H1 (cell line): ENCODE results near the gene METRN. TPM values are rescaled to one million over a fixed set of nuclear protein-coding genes. Genes with fewer than 3 reads are reported as not detected.

ENCODE experiments used
- CTCF ChIA-PET: fragments of 300-600 bp; sonication (Branson Sonifier 250); formaldehyde crosslinking; loops from one replicate; lab custom pipeline; 2021; ENCODE audit not compliant: partially characterized antibody; lab: Charles Lee
- POLR2A ChIA-PET: fragments of 300-600 bp; sonication (Branson Sonifier 250); formaldehyde crosslinking; loops from one replicate; lab custom pipeline; 2021; ENCODE audit warnings: inconsistent platforms; ENCODE audit not compliant: partially characterized antibody; lab: Charles Lee
- DNase-seq, 2 experiments: peaks; one replicate each; pipeline versions ENCODE4 v3.0.0 to v3.0.0-alpha.2; 2010 to 2022; ENCODE audit warnings: low spot score in 2 of 2, low read depth in 1 of 2, mixed read lengths in 1 of 2
- FAIRE-seq: peaks from 2 replicates; lab custom pipeline; 2011; peaks lifted over from hg19 to GRCh38; lab: Jason Lieb, UNC
- H2AFZ ChIP-seq: 2 replicates; pipeline ENCODE4 v1.8.1; 2012; ENCODE audit warnings: low read length, inconsistent platforms
- H2AK5ac ChIP-seq: 2 replicates; pipeline ENCODE4 v1.6.1; 2013; ENCODE audit warnings: low read depth, low read length
- H2BK120ac ChIP-seq: replicated peaks from 2 replicates; pipeline ENCODE3; 2013; ENCODE audit warnings: low read depth, low read length, inconsistent platforms
- H2BK12ac ChIP-seq: 2 replicates; pipeline ENCODE4 v1.6.1; 2013; ENCODE audit warnings: low read depth, low read length
- H2BK15ac ChIP-seq: 2 replicates; pipeline ENCODE4 v1.6.1; 2013; ENCODE audit warnings: low read length
- H2BK20ac ChIP-seq: 2 replicates; pipeline ENCODE4 v1.6.1; 2013; ENCODE audit warnings: low read length
- H2BK5ac ChIP-seq: 2 replicates; pipeline ENCODE4 v1.6.1; 2013; ENCODE audit warnings: low read depth, low read length
- H3K14ac ChIP-seq: 2 replicates; pipeline ENCODE4 v1.6.1; 2013; ENCODE audit warnings: inconsistent platforms; ENCODE audit not compliant: insufficient read length
- H3K18ac ChIP-seq: 2 replicates; pipeline ENCODE4 v1.6.1; 2013; ENCODE audit warnings: low read length; ENCODE audit errors: extremely low read depth
- H3K23ac ChIP-seq: 2 replicates; pipeline ENCODE4 v1.6.1; 2013; ENCODE audit warnings: inconsistent platforms; ENCODE audit not compliant: insufficient read length
- H3K23me2 ChIP-seq: 2 replicates; pipeline ENCODE4 v1.6.1; 2013; ENCODE audit warnings: low read depth, low read length
- H3K27ac ChIP-seq: 2 replicates; pipeline ENCODE4 v1.6.1; 2011; ENCODE audit warnings: low read depth, low read length, inconsistent platforms
- H3K27me3 ChIP-seq, 4 experiments: replicated peaks in 1 of 4; 1 replicate in 1 of 4; 2 replicates in 3 of 4; pipeline versions ENCODE4 v1.6.1 to v1.8.1; 2011 to 2013; ENCODE audit warnings: low read length in 3 of 4, mild to moderate bottlenecking in 3 of 4, inconsistent platforms in 2 of 4, mixed read lengths in 2 of 4, moderate library complexity in 1 of 4; ENCODE audit not compliant: control insufficient read depth in 3 of 4, insufficient read depth in 3 of 4; ENCODE audit errors: extremely low read depth in 1 of 4
- H3K36me3 ChIP-seq, 4 experiments: 2 replicates each; pipeline versions ENCODE4 v1.6.1 to v1.8.1; 2011 to 2013; ENCODE audit warnings: mild to moderate bottlenecking in 4 of 4, low read length in 3 of 4, moderate library complexity in 2 of 4, control low read depth in 1 of 4, inconsistent platforms in 1 of 4; ENCODE audit not compliant: insufficient read depth in 4 of 4, control insufficient read depth in 2 of 4
- H3K4ac ChIP-seq: replicated peaks from 2 replicates; pipeline ENCODE3; 2013; ENCODE audit warnings: low read length, low read depth, mixed read lengths, inconsistent platforms; ENCODE audit not compliant: insufficient read length
- H3K4me1 ChIP-seq, 4 experiments: replicated peaks in 1 of 4; 1 replicate in 1 of 4; 2 replicates in 3 of 4; pipeline versions ENCODE4 v1.6.1 to v1.8.1; 2011 to 2013; ENCODE audit warnings: low read length in 3 of 4, inconsistent platforms in 2 of 4, mixed read lengths in 1 of 4; ENCODE audit not compliant: insufficient read depth in 4 of 4, control insufficient read depth in 3 of 4
- H3K4me2 ChIP-seq, 2 experiments: 2 replicates each; pipeline versions ENCODE4 v1.6.1 to v1.8.1; 2011 to 2013; ENCODE audit warnings: low read depth in 2 of 2, low read length in 2 of 2, control low read depth in 1 of 2, inconsistent platforms in 1 of 2, mild to moderate bottlenecking in 1 of 2; ENCODE audit not compliant: insufficient read depth in 1 of 2
- H3K4me3 ChIP-seq, 4 experiments: fragments of 200-600, 300-600 bp in 1 of 4; sonication (generic), shearing (Covaris generic), sonication (Bioruptor Twin) in 1 of 4; 2 replicates each; pipeline versions ENCODE4 v1.5.1 to v1.8.1; 2011 to 2016; ENCODE audit warnings: low read length in 4 of 4, low read depth in 3 of 4, control low read depth in 2 of 4, inconsistent platforms in 2 of 4, mild to moderate bottlenecking in 2 of 4, mixed read lengths in 1 of 4, moderate library complexity in 1 of 4; ENCODE audit not compliant: insufficient read depth in 2 of 4; ENCODE audit errors: extremely low read depth in 1 of 4
- H3K56ac ChIP-seq: replicated peaks from 2 replicates; pipeline ENCODE3; 2013; ENCODE audit warnings: low read depth, mild to moderate bottlenecking, mixed read lengths, low read length, inconsistent platforms; ENCODE audit not compliant: insufficient read length
- H3K79me1 ChIP-seq: 2 replicates; pipeline ENCODE4 v1.6.1; 2013; ENCODE audit warnings: low read depth, low read length, control low read depth
- H3K79me2 ChIP-seq, 2 experiments: 2 replicates each; pipeline versions ENCODE4 v1.6.1 to v1.8.1; 2012 to 2013; ENCODE audit warnings: low read length in 2 of 2, mild to moderate bottlenecking in 2 of 2, inconsistent platforms in 1 of 2; ENCODE audit not compliant: insufficient read depth in 2 of 2, control insufficient read depth in 1 of 2
- H3K9ac ChIP-seq, 4 experiments: replicated peaks in 1 of 4; 1 replicate in 1 of 4; 2 replicates in 3 of 4; pipeline versions ENCODE4 v1.6.1 to v1.8.1; 2011 to 2013; ENCODE audit warnings: low read depth in 3 of 4, low read length in 3 of 4, control low read depth in 2 of 4, mild to moderate bottlenecking in 2 of 4, moderate library complexity in 2 of 4, inconsistent platforms in 1 of 4; ENCODE audit errors: extremely low read depth in 1 of 4
- H3K9me3 ChIP-seq, 2 experiments: 2 replicates each; pipeline versions ENCODE4 v1.6.1 to v1.8.1; 2012 to 2013; ENCODE audit warnings: mild to moderate bottlenecking in 2 of 2, moderate library complexity in 2 of 2, control low read depth in 1 of 2, inconsistent platforms in 1 of 2, low read depth in 1 of 2, low read length in 1 of 2, mixed read lengths in 1 of 2; ENCODE audit not compliant: insufficient read depth in 2 of 2
- H4K20me1 ChIP-seq, 2 experiments: replicated peaks in 1 of 2; 2 replicates each; pipeline versions ENCODE3 to v1.8.1; 2011 to 2013; ENCODE audit warnings: inconsistent platforms in 2 of 2, low read length in 2 of 2, mild to moderate bottlenecking in 1 of 2; ENCODE audit not compliant: insufficient read depth in 2 of 2, control insufficient read depth in 1 of 2
- H4K5ac ChIP-seq: 2 replicates; pipeline ENCODE4 v1.6.1; 2013; ENCODE audit warnings: low read length, low read depth, mixed read lengths, inconsistent platforms; ENCODE audit not compliant: insufficient read length
- H4K8ac ChIP-seq: 2 replicates; pipeline ENCODE4 v1.8.0; 2013; ENCODE audit warnings: mild to moderate bottlenecking, moderate library complexity, low read length, inconsistent platforms; ENCODE audit not compliant: insufficient read depth; ENCODE audit errors: extremely low read depth
- H4K91ac ChIP-seq: replicated peaks from 2 replicates; pipeline ENCODE3; 2013; ENCODE audit warnings: low read length, mixed read lengths, inconsistent platforms; ENCODE audit not compliant: insufficient read length
- ATF2 ChIP-seq: IDR thresholded peaks from 2 replicates; pipeline ENCODE4 v1.6.1; 2012; ENCODE audit warnings: low read length, inconsistent platforms
- BRCA1 ChIP-seq: IDR thresholded peaks from 2 replicates; pipeline ENCODE4 v1.6.1; 2012; ENCODE audit warnings: low read depth, low read length, improper control_type of control experiment
- CTCF ChIP-seq, 3 experiments: IDR thresholded peaks; 1 replicate in 2 of 3; 2 replicates in 1 of 3; pipeline versions ENCODE4 v1.5.1 to v1.6.1; 2011; ENCODE audit warnings: low read length in 3 of 3, mild to moderate bottlenecking in 3 of 3, inconsistent platforms in 2 of 3, low read depth in 1 of 3, moderate library complexity in 1 of 3; ENCODE audit not compliant: insufficient read depth in 1 of 3; ENCODE audit errors: control extremely low read depth in 1 of 3
- GTF2F1 ChIP-seq: IDR thresholded peaks from 2 replicates; pipeline ENCODE4 v1.6.1; 2012; ENCODE audit warnings: low read depth, low read length, improper control_type of control experiment, borderline replicate concordance
- KDM1A ChIP-seq: fragments of 200-600, 300-600 bp; sonication (generic); IDR thresholded peaks from 2 replicates; pipeline ENCODE4 v1.7.1; 2016; ENCODE audit warnings: mild to moderate bottlenecking, low read length, borderline replicate concordance
- KDM5A ChIP-seq: fragments of 200-600 bp; IDR thresholded peaks from 2 replicates; pipeline ENCODE4 v1.7.1; 2012; ENCODE audit warnings: mild to moderate bottlenecking, low read length, inconsistent platforms, mixed read lengths
- POLR2A ChIP-seq, 2 experiments: IDR thresholded peaks; 1 replicate in 1 of 2; 2 replicates in 1 of 2; pipeline ENCODE4 v1.6.1; 2011; ENCODE audit warnings: low read depth in 2 of 2, low read length in 2 of 2, mild to moderate bottlenecking in 2 of 2; ENCODE audit errors: control extremely low read depth in 1 of 2
- SP2 ChIP-seq: IDR thresholded peaks from 2 replicates; pipeline ENCODE4 v1.6.1; 2012; ENCODE audit warnings: mild to moderate bottlenecking, low read length, inconsistent platforms
- TBP ChIP-seq: IDR thresholded peaks from 2 replicates; pipeline ENCODE4 v1.6.1; 2011; ENCODE audit warnings: low read depth, low read length, improper control_type of control experiment
- WGBS, 2 experiments: shearing (Covaris generic) in 1 of 2; methylation state at CpG; one replicate each; pipeline versions ENCODE4 v1.1.6 to v1.1.7; 2013 to 2015; ENCODE audit warnings: low lambda C conversion rate in 2 of 2, mixed read lengths in 2 of 2, inconsistent platforms in 1 of 2, low coverage in 1 of 2, missing lambda C conversion rate in 1 of 2; ENCODE audit not compliant: insufficient replicate concordance in 2 of 2, insufficient coverage in 1 of 2, insufficient read length in 1 of 2; ENCODE audit errors: extremely low coverage in 1 of 2, missing lambda C conversion rate in 1 of 2; 5-methylcytosine and 5-hydroxymethylcytosine counted together
- polyA plus RNA-seq, 7 experiments: library from polyadenylated mRNA; depleted of rRNA in 3 of 7; stranded (reverse) in 5 of 7; unstranded in 2 of 7; fragments of >200 nt in 5 of 7; fragments of 200-250 nt in 2 of 7; gene quantifications; 1 replicate in 5 of 7; 2 replicates in 1 of 7; 4 replicates in 1 of 7; pipeline versions ENCODE4 v1.2.1 to v1.2.3, GENCODE V29; 2011 to 2013; ENCODE audit warnings: missing spikeins in 2 of 7, mixed read lengths in 2 of 7
- total RNA-seq: library from RNA; stranded (reverse); fragmentation: NEBNext Ultra II Directional; extraction: Animal tissue kit (Norgen Biotek cat#: 25700); gene quantifications from 2 replicates; pipeline ENCODE4 v1.2.1, GENCODE V29; 2021

Gene METRN
- total and polyA plus RNA-seq, 2 of the 8 experiments (the other 6 are each of a cell fraction or from before 2014, with no cell fraction given) = 18.7 to 25.8 TPM

- POLR2A ChIA-PET = interaction anchor here (1.0 to 17.4 kb wide), 4 partner anchors 6 to 40 kb away, joined by 3 to 214 read pairs (median 108); partner anchors contain the start of genes JMJD8, RHBDL1, RHOT2 and STUB1
- TF ChIP-seq CTCF (IDR thresholded peaks at IDR 0.05; ENCODE audit: control extremely low read depth in 1 of 3, insufficient read depth in 1 of 3, low read depth in 1 of 3, low read length in 3 of 3) (no peak), GTF2F1 (no peak), ATF2 (no peak), TBP (no peak), KDM5A (no peak), KDM1A (no peak), POLR2A (IDR thresholded peaks at IDR 0.05; ENCODE audit: control extremely low read depth in 1 of 2, low read depth in 2 of 2, low read length in 2 of 2) (no peak), SP2 (no peak), BRCA1 (no peak)
Measured at GRCh38 chr16:672371-672770, 42.5 kb upstream of the METRN start.

More at GRCh38 chr16:672371-672770, 42.5 kb upstream of the METRN start:
- Histone ChIP-seq H2AK5ac (no peak overlapping the region), H3K36me3 (peaks cover 14 to 44% (median 33%) of the 10 kb centered on the region in 4 experiments), H2BK20ac (no peak overlapping the region), H4K5ac (no peak overlapping the region), H3K4ac (no peak overlapping the region), H3K56ac (no peak overlapping the region), H3K79me1 (peaks cover 13% of the 10 kb centered on the region), H3K27me3 (peaks cover 0 to 2% (median 0%) of the 10 kb centered on the region in 4 experiments; a peak in 2 of 7 replicates), H3K23me2 (peaks cover 12% of the 10 kb centered on the region), H2BK120ac (no peak overlapping the region), H3K27ac (no peak overlapping the region), H3K4me3 (no peak overlapping the region), H3K4me2 (no peak overlapping the region), H3K4me1 (peaks cover 0 to 27% (median 24%) of the 10 kb centered on the region in 4 experiments; a peak in 6 of 7 replicates), H3K14ac (no peak overlapping the region), H3K9ac (no peak overlapping the region), H2BK15ac (no peak overlapping the region), H4K8ac (no peak overlapping the region), H3K23ac (no peak overlapping the region), H3K18ac (no peak overlapping the region), H2BK12ac (no peak overlapping the region), H2AFZ (no peak overlapping the region), H4K20me1 (peaks cover 5 to 27% of the 10 kb centered on the region in 2 experiments), H2BK5ac (no peak overlapping the region), H3K9me3 (no peaks in the 10 kb centered on the region), H3K79me2 (peaks cover 0 to 13% of the 10 kb centered on the region in 2 experiments; a peak in 1 of 4 replicates), H4K91ac (no peak overlapping the region)
- FAIRE-seq (no peak), DNase-seq (no peak)
- CTCF ChIA-PET = interaction anchor here (1.3 to 12.0 kb wide), 4 partner anchors 12 to 90 kb away, joined by 5 to 75 read pairs (median 5); partner anchors contain the start of gene WDR24
- WGBS, 2 experiments = 93% methylated on average over 18 of the region's 19 CpGs; no CpG with 5 or more reads in 1 of the 2 experiments
